CD4-positive, alpha-beta memory T cell (primary cell): ENCODE results near the gene KCTD3. TPM values are rescaled to one million over a fixed set of nuclear protein-coding genes. Genes with fewer than 3 reads are reported as not detected.

ENCODE experiments used
- CTCF ChIA-PET: fragments of 350-600 bp; sonication (Branson Sonifier 250); formaldehyde crosslinking; loops from one replicate; lab custom pipeline; 2021; ENCODE audit warnings: inconsistent platforms; ENCODE audit not compliant: partially characterized antibody; lab: Charles Lee
- POLR2A ChIA-PET: fragments of 350-600 bp; sonication (Branson Sonifier 250); formaldehyde crosslinking; loops from one replicate; lab custom pipeline; 2021; ENCODE audit not compliant: partially characterized antibody; lab: Charles Lee
- DNase-seq, 5 donors: peaks; one replicate each; pipeline versions ENCODE4 v3.0.0 to v3.0.0-alpha.2; 2020 to 2022; ENCODE audit warnings: mixed read lengths in 1 of 5
- H3K27ac ChIP-seq: one replicate; pipeline ENCODE4 v1.7.0; 2013; ENCODE audit warnings: low read depth, low read length
- H3K27me3 ChIP-seq: 2 replicates; pipeline ENCODE4 v1.7.0; 2013; ENCODE audit warnings: mild to moderate bottlenecking, low read length, moderate library complexity; ENCODE audit not compliant: insufficient read depth
- H3K36me3 ChIP-seq: 2 replicates; pipeline ENCODE4 v1.7.0; 2013; ENCODE audit warnings: mild to moderate bottlenecking, low read length, moderate library complexity; ENCODE audit not compliant: insufficient read depth
- H3K4me1 ChIP-seq: 2 replicates; pipeline ENCODE4 v1.7.0; 2013; ENCODE audit warnings: mild to moderate bottlenecking, low read length, moderate library complexity; ENCODE audit not compliant: insufficient read depth
- H3K4me3 ChIP-seq, 2 donors: one replicate each; pipeline ENCODE4 v1.7.0; 2013; ENCODE audit warnings: low read length in 2 of 2, mild to moderate bottlenecking in 1 of 2
- H3K9me3 ChIP-seq, 2 donors: one replicate each; pipeline ENCODE4 v1.7.0; 2013; ENCODE audit warnings: low read length in 2 of 2, control low read depth in 1 of 2; ENCODE audit not compliant: control insufficient read depth in 1 of 2
- H3K27ac Mint-ChIP-seq, 7 donors: one replicate each; pipeline ENCODE4 v1.8.0; 2020 to 2021; ENCODE audit warnings: mixed read lengths in 7 of 7, mild to moderate bottlenecking in 6 of 7, inconsistent platforms in 3 of 7, moderate library complexity in 3 of 7
- H3K27me3 Mint-ChIP-seq, 2 donors: one replicate each; pipeline ENCODE4 v1.8.0; 2020 to 2021; ENCODE audit warnings: mixed read lengths in 2 of 2
- H3K36me3 Mint-ChIP-seq, 2 donors: one replicate each; pipeline ENCODE4 v1.8.0; 2020 to 2021; ENCODE audit warnings: mixed read lengths in 2 of 2, inconsistent platforms in 1 of 2, mild to moderate bottlenecking in 1 of 2
- H3K4me1 Mint-ChIP-seq, 4 donors: one replicate each; pipeline ENCODE4 v1.8.0; 2020 to 2021; ENCODE audit warnings: mixed read lengths in 4 of 4, mild to moderate bottlenecking in 1 of 4
- H3K4me3 Mint-ChIP-seq, 8 donors: one replicate each; pipeline ENCODE4 v1.8.0; 2020 to 2021; ENCODE audit warnings: mixed read lengths in 8 of 8, mild to moderate bottlenecking in 7 of 8, moderate library complexity in 6 of 8, inconsistent platforms in 3 of 8
- H3K9me3 Mint-ChIP-seq, 8 donors: one replicate each; pipeline ENCODE4 v1.8.0; 2020 to 2021; ENCODE audit warnings: mixed read lengths in 8 of 8, mild to moderate bottlenecking in 5 of 8, inconsistent platforms in 3 of 8, moderate library complexity in 1 of 8
- intact Hi-C: fragments of 100-400 bp; cut with micrococcal nuclease; formaldehyde crosslinking; loops from one replicate; pipeline ENCODE4 v1.15.1; 2023
- polyA plus RNA-seq, 2 donors: library from polyadenylated mRNA; unstranded; fragments of 300-500 nt; fragmentation: Illumina TruSeq; gene quantifications; one replicate each; pipeline ENCODE4 v1.2.3, GENCODE V29; 2021
- total RNA-seq, 2 experiments: library from RNA; stranded (reverse); gene quantifications; one replicate each; pipeline ENCODE4 v1.2.3, GENCODE V29; 2021

KCTD3 gene
- total and polyA plus RNA-seq, 4 experiments from 2014 or later, result 0.20 to 2.5 (median 1.3) TPM

- peaks cover 0 to 3% (median 0%) of the 10 kb centered on the region in 8 donors for H3K9me3 Mint-ChIP-seq
Observed at GRCh38 chr1:215625949-215626348, 58.8 kb downstream of the KCTD3 start.

GRCh38 chr1:215631040-215631439, 63.9 kb downstream of the KCTD3 start:
- Mint-ChIP-seq H3K9me3 (peaks cover 0 to 6% (median 1%) of the 10 kb centered on the region in 8 donors), H3K4me3 (no peak overlapping the region), H3K27ac (no peak overlapping the region), H3K4me1 (no peaks in the 10 kb centered on the region), H3K36me3 (no peaks in the 10 kb centered on the region), H3K27me3 (no peaks in the 10 kb centered on the region)
- POLR2A ChIA-PET, result no interaction called here
- Histone ChIP-seq H3K4me1 (no peaks in the 10 kb centered on the region), H3K9me3 (no peaks in the 10 kb centered on the region), H3K27me3 (no peaks in the 10 kb centered on the region), H3K36me3 (no peaks in the 10 kb centered on the region), H3K4me3 (no peak overlapping the region), H3K27ac (no peak overlapping the region)
- DNase-seq, result no peak
- CTCF ChIA-PET, result no interaction called here
- intact Hi-C loops, result no loop called here

More at GRCh38 chr1:215625949-215626348, 58.8 kb downstream of the KCTD3 start:
- no peak overlapping the region for H3K27ac ChIP-seq
- H3K4me1 ChIP-seq, result no peaks in the 10 kb centered on the region
- Mint-ChIP-seq H3K4me3 (no peak overlapping the region), H3K27me3 (no peaks in the 10 kb centered on the region), H3K27ac (no peak overlapping the region), H3K36me3 (no peaks in the 10 kb centered on the region), H3K4me1 (no peaks in the 10 kb centered on the region)
- CTCF ChIA-PET, result no interaction called here
- no peak overlapping the region for H3K4me3 ChIP-seq
- intact Hi-C loops, result no loop called here
- no peak for DNase-seq
- no peaks in the 10 kb centered on the region for H3K9me3 ChIP-seq
- POLR2A ChIA-PET, result no interaction called here
- no peaks in the 10 kb centered on the region for H3K27me3 ChIP-seq
- H3K36me3 ChIP-seq, result no peaks in the 10 kb centered on the region

GRCh38 chr1:215631489-215631888, 64.4 kb downstream of the KCTD3 start:
- H3K27me3 Mint-ChIP-seq, result no peaks in the 10 kb centered on the region
- Histone ChIP-seq H3K4me1 (no peaks in the 10 kb centered on the region), H3K27me3 (no peaks in the 10 kb centered on the region), H3K27ac (no peak overlapping the region), H3K4me3 (no peak overlapping the region), H3K9me3 (no peaks in the 10 kb centered on the region), H3K36me3 (no peaks in the 10 kb centered on the region)
- CTCF ChIA-PET, result no interaction called here
- intact Hi-C loops, result no loop called here
- H3K4me1 Mint-ChIP-seq, result no peaks in the 10 kb centered on the region
- DNase-seq, result no peak
- H3K27ac Mint-ChIP-seq, result no peak overlapping the region
- POLR2A ChIA-PET, result no interaction called here
- H3K36me3 Mint-ChIP-seq, result no peaks in the 10 kb centered on the region
- H3K9me3 Mint-ChIP-seq, result peaks cover 0 to 6% (median 1%) of the 10 kb centered on the region in 8 donors
- H3K4me3 Mint-ChIP-seq, result no peak overlapping the region

GRCh38 chr1:215635827-215636226, 68.7 kb downstream of the KCTD3 start:
- Histone ChIP-seq H3K36me3 (no peaks in the 10 kb centered on the region), H3K27ac (no peak overlapping the region), H3K4me1 (no peaks in the 10 kb centered on the region), H3K4me3 (no peak overlapping the region), H3K9me3 (no peaks in the 10 kb centered on the region), H3K27me3 (no peaks in the 10 kb centered on the region)
- Mint-ChIP-seq H3K4me3 (no peak overlapping the region), H3K27me3 (no peaks in the 10 kb centered on the region), H3K36me3 (no peaks in the 10 kb centered on the region), H3K27ac (no peak overlapping the region), H3K4me1 (no peaks in the 10 kb centered on the region), H3K9me3 (peaks cover 0 to 5% (median 3%) of the 10 kb centered on the region in 8 donors)
- CTCF ChIA-PET, result no interaction called here
- DNase-seq, result no peak
- POLR2A ChIA-PET, result no interaction called here
- intact Hi-C loops, result no loop called here

- H3K4me1 ChIP-seq, result no peaks in the 10 kb centered on the region
- intact Hi-C loops, result no loop called here
Observed at GRCh38 chr1:215636258-215636965, 69.3 kb downstream of the KCTD3 start.

GRCh38 chr1:215637041-215637573, 70.0 kb downstream of the KCTD3 start:
- H3K36me3 Mint-ChIP-seq, result no peaks in the 10 kb centered on the region
- H3K4me1 ChIP-seq, result no peaks in the 10 kb centered on the region
- H3K4me3 ChIP-seq, result no peak overlapping the region
- no peaks in the 10 kb centered on the region for H3K27me3 ChIP-seq
- H3K27me3 Mint-ChIP-seq, result no peaks in the 10 kb centered on the region
- H3K9me3 ChIP-seq, result no peaks in the 10 kb centered on the region
- H3K27ac ChIP-seq, result no peak overlapping the region
- intact Hi-C loops, result no loop called here
- no peak overlapping the region for H3K27ac Mint-ChIP-seq
- POLR2A ChIA-PET, result no interaction called here
- H3K36me3 ChIP-seq, result no peaks in the 10 kb centered on the region
- CTCF ChIA-PET, result no interaction called here
- H3K4me1 Mint-ChIP-seq, result no peaks in the 10 kb centered on the region
- DNase-seq, result no peak
- H3K4me3 Mint-ChIP-seq, result no peak overlapping the region
- peaks cover 0 to 5% (median 3%) of the 10 kb centered on the region in 8 donors for H3K9me3 Mint-ChIP-seq

More at GRCh38 chr1:215636258-215636965, 69.3 kb downstream of the KCTD3 start:
- H3K36me3 ChIP-seq, result no peaks in the 10 kb centered on the region
- ChIA-PET POLR2A (no interaction called here), CTCF (no interaction called here)
- Mint-ChIP-seq H3K4me1 (no peaks in the 10 kb centered on the region), H3K27ac (no peak overlapping the region), H3K36me3 (no peaks in the 10 kb centered on the region), H3K4me3 (no peak overlapping the region), H3K9me3 (peaks cover 0 to 5% (median 3%) of the 10 kb centered on the region in 8 donors), H3K27me3 (no peaks in the 10 kb centered on the region)
- H3K27me3 ChIP-seq, result no peaks in the 10 kb centered on the region
- no peak overlapping the region for H3K4me3 ChIP-seq
- DNase-seq, result no peak
- no peak overlapping the region for H3K27ac ChIP-seq
- no peaks in the 10 kb centered on the region for H3K9me3 ChIP-seq

- H3K4me3 Mint-ChIP-seq, result no peak overlapping the region
- peaks cover 0 to 7% (median under 1%) of the 10 kb centered on the region in 8 donors for H3K9me3 Mint-ChIP-seq
- H3K4me1 ChIP-seq, result no peaks in the 10 kb centered on the region
- H3K4me3 ChIP-seq, result no peak overlapping the region
- CTCF ChIA-PET, result no interaction called here
- no peaks in the 10 kb centered on the region for H3K27me3 ChIP-seq
- no peaks in the 10 kb centered on the region for H3K36me3 ChIP-seq
- DNase-seq, result no peak
- no peaks in the 10 kb centered on the region for H3K9me3 ChIP-seq
- H3K27me3 Mint-ChIP-seq, result no peaks in the 10 kb centered on the region
- H3K4me1 Mint-ChIP-seq, result no peaks in the 10 kb centered on the region
- H3K27ac ChIP-seq, result no peak overlapping the region
- peak overlapping the region in 1 of 7 donors; percentile 5 for H3K27ac Mint-ChIP-seq
- intact Hi-C loops, result no loop called here
- POLR2A ChIA-PET, result no interaction called here
- no peaks in the 10 kb centered on the region for H3K36me3 Mint-ChIP-seq
Observed at GRCh38 chr1:215640429-215641148, 73.5 kb downstream of the KCTD3 start.
